WTC11 (cell line): Measurements from ENCODE around the gene GRM1. TPM values are rescaled to one million over a fixed set of nuclear protein-coding genes. Genes with fewer than 3 reads are reported as not detected.

Experiments used
- ATAC-seq: fragments of 200-7000 bp; cut with Tn5 transposase; 2 replicates; pipeline ENCODE4 v1.10.0; 2021; ENCODE audit warnings: mild to moderate bottlenecking, moderate library complexity
- CTCF ChIA-PET: fragments of 300-600 bp; sonication (Branson Sonifier 250); formaldehyde crosslinking; loops from one replicate; lab custom pipeline; 2021; ENCODE audit warnings: antibody characterized with exemption; lab: Charles Lee
- POLR2A ChIA-PET: fragments of 350-600 bp; sonication (Branson Sonifier 250); formaldehyde crosslinking; loops from one replicate; lab custom pipeline; 2021; ENCODE audit warnings: antibody characterized with exemption; lab: Charles Lee
- DNase-seq: peaks from one replicate; pipeline ENCODE4 v3.0.0; 2021; ENCODE audit warnings: low spot score
- H3K27ac Mint-ChIP-seq: 2 replicates; pipeline ENCODE4 v1.8.0; 2021; ENCODE audit warnings: mixed read lengths
- H3K27me3 Mint-ChIP-seq: 2 replicates; pipeline ENCODE4 v1.8.0; 2021; ENCODE audit warnings: low read depth, mild to moderate bottlenecking, moderate library complexity, mixed read lengths
- H3K36me3 Mint-ChIP-seq: 2 replicates; pipeline ENCODE4 v1.8.0; 2021; ENCODE audit warnings: mixed read lengths
- H3K4me1 Mint-ChIP-seq: 2 replicates; pipeline ENCODE4 v1.8.0; 2022; ENCODE audit warnings: mixed read lengths
- H3K4me3 Mint-ChIP-seq: 2 replicates; pipeline ENCODE4 v1.8.0; 2021; ENCODE audit warnings: mild to moderate bottlenecking, moderate library complexity, mixed read lengths
- H3K9me3 Mint-ChIP-seq: 2 replicates; pipeline ENCODE4 v1.8.0; 2021; ENCODE audit warnings: mixed read lengths
- ATF3 ChIP-seq: sonication (generic); formaldehyde crosslinking; conservative IDR thresholded peaks from 2 replicates; pipeline ENCODE4 v1.8.1; 2022; ENCODE audit warnings: mild to moderate bottlenecking, missing genetic modification reagents
- CBFB ChIP-seq: sonication (generic); formaldehyde crosslinking; IDR thresholded peaks from 2 replicates; pipeline ENCODE4 v1.8.1; 2022; ENCODE audit warnings: mild to moderate bottlenecking, low read depth, missing genetic modification reagents
- E2F4 ChIP-seq: sonication (generic); formaldehyde crosslinking; IDR thresholded peaks from 2 replicates; pipeline ENCODE4 v1.8.1; 2022; ENCODE audit warnings: low read depth, mild to moderate bottlenecking, moderate library complexity, missing genetic modification reagents, borderline replicate concordance
- EMX1 ChIP-seq: fragments of 250-450 bp; sonication (Bioruptor Pico); IDR thresholded peaks from 2 replicates; pipeline ENCODE4 v1.8.0; 2021; ENCODE audit warnings: mild to moderate bottlenecking
- ETV6 ChIP-seq: sonication (generic); formaldehyde crosslinking; IDR thresholded peaks from 2 replicates; pipeline ENCODE4 v1.8.1; 2022; ENCODE audit warnings: mild to moderate bottlenecking, missing genetic modification reagents
- FOXK1 ChIP-seq: sonication (generic); formaldehyde crosslinking; IDR thresholded peaks from 2 replicates; pipeline ENCODE4 v1.8.0; 2022; ENCODE audit warnings: mild to moderate bottlenecking, moderate library complexity, missing genetic modification reagents
- GABPB1 ChIP-seq: sonication (generic); formaldehyde crosslinking; IDR thresholded peaks from 2 replicates; pipeline ENCODE4 v1.8.1; 2023; ENCODE audit warnings: mild to moderate bottlenecking, missing genetic modification reagents
- HMGA2 ChIP-seq: fragments of 250-450 bp; sonication (Bioruptor Pico); IDR thresholded peaks from 2 replicates; pipeline ENCODE4 v1.4.0; 2021; ENCODE audit warnings: mild to moderate bottlenecking, moderate library complexity
- HMGXB4 ChIP-seq: sonication (generic); formaldehyde crosslinking; IDR thresholded peaks from 2 replicates; pipeline ENCODE4 v1.8.1; 2023; ENCODE audit warnings: mild to moderate bottlenecking, moderate library complexity, missing genetic modification reagents
- JAZF1 ChIP-seq: fragments of 250-450 bp; sonication (Bioruptor Pico); IDR thresholded peaks from 2 replicates; pipeline ENCODE4 v1.9.0; 2021; ENCODE audit warnings: moderate library complexity, mild to moderate bottlenecking, inconsistent platforms
- KAT7 ChIP-seq: sonication (generic); formaldehyde crosslinking; IDR thresholded peaks from 2 replicates; pipeline ENCODE4 v1.8.1; 2023; ENCODE audit warnings: missing genetic modification reagents, mild to moderate bottlenecking, borderline replicate concordance
- MYBL2 ChIP-seq: sonication (generic); formaldehyde crosslinking; IDR thresholded peaks from 2 replicates; pipeline ENCODE4 v1.8.1; 2023; ENCODE audit warnings: mild to moderate bottlenecking, moderate library complexity, missing genetic modification reagents
- PRDM15 ChIP-seq: sonication (generic); formaldehyde crosslinking; IDR thresholded peaks from 2 replicates; pipeline ENCODE4 v1.8.0; 2022; ENCODE audit warnings: missing genetic modification reagents
- PREB ChIP-seq: sonication (generic); formaldehyde crosslinking; IDR thresholded peaks from 2 replicates; pipeline ENCODE4 v1.8.1; 2022; ENCODE audit warnings: mild to moderate bottlenecking, missing genetic modification reagents, moderate library complexity, borderline replicate concordance
- USF1 ChIP-seq: sonication (generic); formaldehyde crosslinking; IDR thresholded peaks from 2 replicates; pipeline ENCODE4 v1.8.0; 2022; ENCODE audit warnings: mild to moderate bottlenecking, missing genetic modification reagents
- ZBTB21 ChIP-seq: sonication (generic); formaldehyde crosslinking; IDR thresholded peaks from 2 replicates; pipeline ENCODE4 v1.8.1; 2023; ENCODE audit warnings: mild to moderate bottlenecking, missing genetic modification reagents, borderline replicate concordance
- ZBTB43 ChIP-seq: sonication (generic); formaldehyde crosslinking; IDR thresholded peaks from 2 replicates; pipeline ENCODE4 v1.8.1; 2023; ENCODE audit warnings: mild to moderate bottlenecking, missing genetic modification reagents
- ZNF138 ChIP-seq: sonication (generic); formaldehyde crosslinking; conservative IDR thresholded peaks from 2 replicates; pipeline ENCODE4 v1.8.1; 2022; ENCODE audit warnings: mild to moderate bottlenecking, moderate library complexity, missing genetic modification reagents
- ZNF232 ChIP-seq: sonication (generic); formaldehyde crosslinking; IDR thresholded peaks from 2 replicates; pipeline ENCODE4 v1.8.0; 2022; ENCODE audit warnings: mild to moderate bottlenecking, missing genetic modification reagents
- ZNF317 ChIP-seq: sonication (generic); formaldehyde crosslinking; IDR thresholded peaks from 2 replicates; pipeline ENCODE4 v1.8.1; 2023; ENCODE audit warnings: low read depth, mild to moderate bottlenecking, moderate library complexity, missing genetic modification reagents, borderline replicate concordance
- ZNF396 ChIP-seq: fragments of 250-450 bp; sonication (Bioruptor Pico); IDR thresholded peaks from 2 replicates; pipeline ENCODE4 v1.8.0; 2021; ENCODE audit warnings: mild to moderate bottlenecking, moderate library complexity, borderline replicate concordance
- ZNF512 ChIP-seq: sonication (generic); formaldehyde crosslinking; IDR thresholded peaks from 2 replicates; pipeline ENCODE4 v1.8.1; 2022; ENCODE audit warnings: missing genetic modification reagents, borderline replicate concordance
- total RNA-seq: library from RNA; stranded (reverse); gene quantifications from 3 replicates; pipeline ENCODE4 v1.2.3, GENCODE V29; 2021

Gene GRM1
- total RNA-seq, 1 experiment from 2014 or later, result 0.46 TPM

GRCh38 chr6:146190581-146190980 lies 161.7 kb downstream of the GRM1 start:
- no peak for DNase-seq
- Mint-ChIP-seq H3K27ac (no peak overlapping the region), H3K4me1 (no peaks in the 10 kb centered on the region), H3K4me3 (no peak overlapping the region), H3K36me3 (no peaks in the 10 kb centered on the region), H3K9me3 (no peaks in the 10 kb centered on the region), H3K27me3 (no peaks in the 10 kb centered on the region)
- ChIA-PET POLR2A (no interaction called here), CTCF (no interaction called here)
- ATAC-seq, result no peak
- no peak for TF ChIP-seq JAZF1 (CRISPR knock-in tag)
- TF ChIP-seq USF1 (CRISPR knock-in tag), result no peak
- no peak for TF ChIP-seq HMGA2 (CRISPR knock-in tag)
- TF ChIP-seq PREB (CRISPR knock-in tag), result no peak
- no peak for TF ChIP-seq ETV6 (CRISPR knock-in tag)
- no peak for TF ChIP-seq ZBTB43 (CRISPR knock-in tag)
- no peak for TF ChIP-seq HMGXB4 (CRISPR knock-in tag)
- no peak for TF ChIP-seq ZNF512
- no peak for TF ChIP-seq CBFB

- CTCF ChIA-PET, result no interaction called here
- DNase-seq (no peak), ATAC-seq (no peak)
- H3K9me3 Mint-ChIP-seq, result 0 out of 2 replicates have a peak, but pooled peaks cover 4% of the 10 kb centered on the region
- no peak overlapping the region for H3K27ac Mint-ChIP-seq
- POLR2A ChIA-PET, result no interaction called here
- no peaks in the 10 kb centered on the region for H3K36me3 Mint-ChIP-seq
- H3K4me1 Mint-ChIP-seq, result no peaks in the 10 kb centered on the region
- no peak for TF ChIP-seq ETV6 (CRISPR knock-in tag)
- no peak for TF ChIP-seq ZNF317 (CRISPR knock-in tag)
- TF ChIP-seq FOXK1, result no peak
- no peak for TF ChIP-seq GABPB1
- no peak for TF ChIP-seq EMX1 (CRISPR knock-in tag)
- TF ChIP-seq MYBL2 (CRISPR knock-in tag), result no peak
- TF ChIP-seq ZBTB21 (CRISPR knock-in tag), result no peak
- no peak for TF ChIP-seq ZNF138 (CRISPR knock-in tag)
- no peaks in the 10 kb centered on the region for H3K27me3 Mint-ChIP-seq
- H3K4me3 Mint-ChIP-seq, result no peak overlapping the region
Observed at GRCh38 chr6:146191166-146191565, 162.3 kb downstream of the GRM1 start.

GRCh38 chr6:146191612-146192011 lies 162.8 kb downstream of the GRM1 start:
- CTCF ChIA-PET, result no interaction called here
- Mint-ChIP-seq H3K36me3 (no peaks in the 10 kb centered on the region), H3K27me3 (no peaks in the 10 kb centered on the region)
- TF ChIP-seq KAT7 (CRISPR knock-in tag), result no peak
- TF ChIP-seq ZNF232, result no peak
- no peak for TF ChIP-seq ZNF396 (CRISPR knock-in tag)
- no peak for TF ChIP-seq PRDM15 (CRISPR knock-in tag)
- no peak for TF ChIP-seq ATF3 (CRISPR knock-in tag)
- no peak for TF ChIP-seq E2F4 (CRISPR knock-in tag)
- TF ChIP-seq ZBTB21 (CRISPR knock-in tag), result no peak

More at GRCh38 chr6:146191612-146192011, 162.8 kb downstream of the GRM1 start:
- Mint-ChIP-seq H3K9me3 (0 out of 2 replicates have a peak, but pooled peaks cover 4% of the 10 kb centered on the region), H3K4me3 (no peak overlapping the region), H3K4me1 (no peaks in the 10 kb centered on the region), H3K27ac (no peak overlapping the region)
- POLR2A ChIA-PET, result no interaction called here
- no peak for DNase-seq
- no peak for ATAC-seq
